ENCODE measurements around the gene SLC9A3. TPM values are rescaled to one million over a fixed set of nuclear protein-coding genes. Genes with fewer than 3 reads are reported as not detected.

SLC9A3 gene
- total and polyA plus RNA-seq, 4 donors: 0.94 to 3.8 (median 1.5) TPM

- Histone ChIP-seq H3K9ac (ENCODE audit: insufficient read depth in 1 of 2, low read length in 2 of 2) (no peak overlapping the region), H3K27ac (ENCODE audit: low read depth in 1 of 2, low read length in 1 of 2) (no peak overlapping the region)
- peak in 1 of 3 donors; percentile 1 for DNase-seq
Measured at GRCh38 chr5:568809-569208, 44.6 kb upstream of the SLC9A3 start.

GRCh38 chr5:568061-568781, 44.0 kb upstream of the SLC9A3 start:
- peak in 1 of 3 donors; percentile 10 for DNase-seq
- Histone ChIP-seq H3K27me3 (ENCODE audit: control insufficient read depth in 3 of 3, insufficient read depth in 3 of 3, low read length in 2 of 3) (peaks cover 14 to 18% (median 17%) of the 10 kb centered on the region in 3 donors), H3K4me1 (ENCODE audit: control insufficient read depth in 5 of 5, insufficient read depth in 5 of 5, low read length in 5 of 5) (no peaks in the 10 kb centered on the region), H3K4me3 (no peak overlapping the region), H3K36me3 (ENCODE audit: control insufficient read depth in 4 of 4, insufficient read depth in 4 of 4, low read length in 4 of 4) (no peaks in the 10 kb centered on the region), H3K9ac (ENCODE audit: insufficient read depth in 1 of 2, low read length in 2 of 2) (no peak overlapping the region), H3K9me3 (ENCODE audit: control insufficient read depth in 4 of 4, insufficient read depth in 3 of 4, low read length in 3 of 4) (peaks cover 0 to 7% (median 0%) of the 10 kb centered on the region in 4 donors), H3K27ac (ENCODE audit: low read depth in 1 of 2, low read length in 1 of 2) (no peak overlapping the region)
- no peak for TF ChIP-seq CTCF (IDR thresholded peaks at IDR 0.05; ENCODE audit: control extremely low read depth, extremely low read depth)
- 57 to 73% methylated on average over 27 of the region's 27 CpGs for WGBS, 2 donors
- no peak for ATAC-seq (ENCODE audit: insufficient read depth, low FRiP score)

More at GRCh38 chr5:568809-569208, 44.6 kb upstream of the SLC9A3 start:
- no peaks in the 10 kb centered on the region for H3K4me1 ChIP-seq (ENCODE audit: control insufficient read depth in 5 of 5, insufficient read depth in 5 of 5, low read length in 5 of 5)
- WGBS, 2 donors: 76 to 93% methylated on average over 8 of the region's 8 CpGs
- H3K27me3 ChIP-seq (ENCODE audit: control insufficient read depth in 3 of 3, insufficient read depth in 3 of 3, low read length in 2 of 3): peaks cover 14 to 18% (median 17%) of the 10 kb centered on the region in 3 donors
- peaks cover 0 to 7% (median 0%) of the 10 kb centered on the region in 4 donors for H3K9me3 ChIP-seq (ENCODE audit: control insufficient read depth in 4 of 4, insufficient read depth in 3 of 4, low read length in 3 of 4)
- no peak for ATAC-seq (ENCODE audit: insufficient read depth, low FRiP score)
- no peak overlapping the region for H3K4me3 ChIP-seq
- no peaks in the 10 kb centered on the region for H3K36me3 ChIP-seq (ENCODE audit: control insufficient read depth in 4 of 4, insufficient read depth in 4 of 4, low read length in 4 of 4)
- TF ChIP-seq CTCF (IDR thresholded peaks at IDR 0.05; ENCODE audit: control extremely low read depth, extremely low read depth): no peak

GRCh38 chr5:567664-568060, 43.4 kb upstream of the SLC9A3 start:
- no peak for DNase-seq
- TF ChIP-seq CTCF (IDR thresholded peaks at IDR 0.05; ENCODE audit: control extremely low read depth, extremely low read depth): no peak
- H3K4me3 ChIP-seq: no peak overlapping the region

More at GRCh38 chr5:567664-568060, 43.4 kb upstream of the SLC9A3 start:
- Histone ChIP-seq H3K27me3 (ENCODE audit: control insufficient read depth in 3 of 3, insufficient read depth in 3 of 3, low read length in 2 of 3) (peaks cover 14 to 18% (median 17%) of the 10 kb centered on the region in 3 donors), H3K9ac (ENCODE audit: insufficient read depth in 1 of 2, low read length in 2 of 2) (no peak overlapping the region), H3K4me1 (ENCODE audit: control insufficient read depth in 5 of 5, insufficient read depth in 5 of 5, low read length in 5 of 5) (no peaks in the 10 kb centered on the region), H3K36me3 (ENCODE audit: control insufficient read depth in 4 of 4, insufficient read depth in 4 of 4, low read length in 4 of 4) (no peaks in the 10 kb centered on the region), H3K27ac (ENCODE audit: low read depth in 1 of 2, low read length in 1 of 2) (no peak overlapping the region), H3K9me3 (ENCODE audit: control insufficient read depth in 4 of 4, insufficient read depth in 3 of 4, low read length in 3 of 4) (peaks cover 0 to 7% (median 0%) of the 10 kb centered on the region in 4 donors)
- 77 to 86% methylated on average over 13 of the region's 13 CpGs for WGBS, 2 donors
- no peak for ATAC-seq (ENCODE audit: insufficient read depth, low FRiP score)

Measured in lung (tissue), 12 donors.